GM06990 (cell line): ENCODE data around the gene GNL1.

ENCODE experiments used
- DNase-seq: peaks from one replicate; pipeline ENCODE4 v3.0.0-alpha.2; 2011; ENCODE audit not compliant: insufficient read length; ENCODE audit errors: extremely low read depth
- H3K27me3 ChIP-seq: replicated peaks from 2 replicates; pipeline ENCODE4 v1.6.0; 2011; ENCODE audit warnings: low read length; ENCODE audit not compliant: control insufficient read depth, insufficient read depth
- H3K36me3 ChIP-seq: 2 replicates; pipeline ENCODE4 v1.5.1; 2011; ENCODE audit warnings: low read length; ENCODE audit not compliant: control insufficient read depth, insufficient read depth
- H3K4me3 ChIP-seq: replicated peaks from 2 replicates; pipeline ENCODE4 v1.5.1; 2011; ENCODE audit warnings: low read depth, mild to moderate bottlenecking, control low read depth, low read length
- TF ChIP-seq, protein P1 (sequence below): IDR thresholded peaks from 2 replicates; pipeline ENCODE4 v1.5.1; 2011; ENCODE audit warnings: low read length, control low read depth, mild to moderate bottlenecking, inconsistent platforms; ENCODE audit not compliant: insufficient read depth, poor library complexity, severe bottlenecking

GNL1 gene

DNA sequence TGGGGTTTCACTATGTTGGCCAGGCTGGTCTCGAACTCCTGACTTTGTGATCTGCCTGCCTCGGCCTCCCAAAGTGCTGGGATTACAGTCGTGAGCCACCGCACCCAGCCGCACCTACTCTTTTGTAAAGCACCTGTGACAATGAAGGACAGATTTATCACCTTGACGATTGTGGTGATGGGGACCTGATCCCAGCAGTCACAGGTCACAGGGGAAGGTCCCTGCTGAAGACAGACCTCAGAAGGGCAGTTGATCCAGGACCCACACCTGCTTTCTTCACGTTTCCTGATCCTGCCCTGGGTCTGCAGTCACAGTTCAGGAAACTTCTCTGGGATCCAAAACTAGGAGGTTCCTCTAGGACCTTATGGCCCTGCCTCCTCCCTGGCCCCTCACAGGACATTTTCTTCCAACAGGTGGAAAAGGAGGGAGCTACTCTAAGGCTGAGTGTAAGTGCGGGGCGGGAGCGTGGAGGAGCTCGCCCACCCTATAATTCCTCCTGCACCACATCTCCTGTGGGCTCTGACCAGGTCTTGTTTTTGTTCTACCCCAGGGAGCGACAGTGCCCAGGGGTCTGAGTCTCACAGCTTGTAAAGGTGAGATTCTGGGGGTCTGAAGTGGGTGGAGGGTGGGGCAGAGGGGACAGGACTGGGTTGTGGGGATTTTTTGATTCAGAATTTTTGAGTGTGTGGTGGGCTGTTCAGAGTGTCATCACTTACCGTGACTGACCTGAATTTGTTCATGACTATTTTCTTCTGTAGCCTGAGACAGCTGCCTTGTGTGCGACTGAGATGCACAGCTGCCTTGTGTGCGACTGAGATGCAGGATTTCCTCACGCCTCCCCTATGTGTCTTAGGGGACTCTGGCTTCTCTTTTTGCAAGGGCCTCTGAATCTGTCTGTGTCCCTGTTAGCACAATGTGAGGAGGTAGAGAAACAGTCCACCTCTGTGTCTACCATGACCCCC, 64.0 kb downstream of the GNL1 start:
- peaks cover 25% of the 10 kb centered on the region for H3K36me3 ChIP-seq
- DNase-seq, result no peak
- no peaks in the 10 kb centered on the region for H3K27me3 ChIP-seq
- TF ChIP-seq, protein P1, sequence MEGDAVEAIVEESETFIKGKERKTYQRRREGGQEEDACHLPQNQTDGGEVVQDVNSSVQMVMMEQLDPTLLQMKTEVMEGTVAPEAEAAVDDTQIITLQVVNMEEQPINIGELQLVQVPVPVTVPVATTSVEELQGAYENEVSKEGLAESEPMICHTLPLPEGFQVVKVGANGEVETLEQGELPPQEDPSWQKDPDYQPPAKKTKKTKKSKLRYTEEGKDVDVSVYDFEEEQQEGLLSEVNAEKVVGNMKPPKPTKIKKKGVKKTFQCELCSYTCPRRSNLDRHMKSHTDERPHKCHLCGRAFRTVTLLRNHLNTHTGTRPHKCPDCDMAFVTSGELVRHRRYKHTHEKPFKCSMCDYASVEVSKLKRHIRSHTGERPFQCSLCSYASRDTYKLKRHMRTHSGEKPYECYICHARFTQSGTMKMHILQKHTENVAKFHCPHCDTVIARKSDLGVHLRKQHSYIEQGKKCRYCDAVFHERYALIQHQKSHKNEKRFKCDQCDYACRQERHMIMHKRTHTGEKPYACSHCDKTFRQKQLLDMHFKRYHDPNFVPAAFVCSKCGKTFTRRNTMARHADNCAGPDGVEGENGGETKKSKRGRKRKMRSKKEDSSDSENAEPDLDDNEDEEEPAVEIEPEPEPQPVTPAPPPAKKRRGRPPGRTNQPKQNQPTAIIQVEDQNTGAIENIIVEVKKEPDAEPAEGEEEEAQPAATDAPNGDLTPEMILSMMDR, result no peak
- peak overlapping the region; percentile 45 for H3K4me3 ChIP-seq
